Smooth muscle cell of the pulmonary artery (primary cell): ENCODE results near the gene WNK3. TPM values are rescaled to one million over a fixed set of nuclear protein-coding genes. Genes with fewer than 3 reads are reported as not detected.

Experiments
- total RNA-seq: library from RNA; depleted of rRNA; stranded (reverse); fragments of >200 nt; gene quantifications from 2 replicates; pipeline ENCODE4 v1.2.3, GENCODE V29; 2014

Gene WNK3
- total RNA-seq: 0.86 and 1.5 TPM in 2 replicates

DNA sequence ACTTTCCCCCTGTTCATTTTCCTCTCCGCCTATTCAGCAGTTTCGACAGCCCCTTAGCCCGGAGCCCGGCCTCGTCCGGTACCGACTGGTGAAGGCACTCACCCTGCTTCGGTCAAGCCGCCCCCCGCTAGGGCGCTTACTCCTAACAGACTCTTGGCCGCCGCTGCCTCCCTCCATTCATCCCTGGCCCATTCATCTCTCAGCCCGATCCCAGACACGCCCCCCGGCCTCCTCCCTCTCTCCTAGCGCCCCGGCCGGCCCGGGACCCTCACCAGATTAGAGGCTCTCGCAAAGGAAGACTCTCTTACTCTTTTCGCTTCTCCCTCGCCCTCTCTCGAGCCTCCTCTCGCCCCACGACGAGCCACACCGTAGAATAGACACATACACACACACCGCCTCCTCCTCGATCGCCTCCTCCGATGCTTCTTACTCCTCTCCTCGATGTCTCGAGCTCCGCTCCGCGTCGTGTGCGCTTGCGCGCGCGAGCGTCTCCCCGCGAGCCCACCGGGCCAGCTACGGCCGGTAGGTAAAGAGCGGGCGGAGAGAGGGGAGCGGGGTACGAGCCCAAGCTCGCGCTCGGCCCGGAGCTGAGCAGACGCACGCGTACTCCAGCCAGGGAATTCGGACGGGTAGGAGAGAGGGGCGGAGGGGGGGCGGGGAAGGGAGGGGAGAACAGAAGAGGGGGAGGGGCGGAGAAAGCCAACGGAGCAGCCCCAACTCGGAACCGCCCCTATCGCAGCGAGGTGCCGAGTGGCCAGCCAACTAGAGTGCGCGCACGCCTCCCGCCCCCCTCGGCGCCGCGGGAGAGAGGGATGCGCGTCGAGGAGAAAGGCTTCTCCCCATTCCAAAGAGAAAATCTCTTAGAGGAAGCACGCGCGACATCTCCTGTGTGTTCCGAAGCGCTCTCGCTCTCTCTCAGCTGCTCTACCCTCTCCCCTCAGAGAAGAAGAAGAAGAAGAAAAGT, at the start of gene WNK3:
WNK3 (minus strand) TSS at position 633 of the 964 bp plus-strand sequence.

DNA sequence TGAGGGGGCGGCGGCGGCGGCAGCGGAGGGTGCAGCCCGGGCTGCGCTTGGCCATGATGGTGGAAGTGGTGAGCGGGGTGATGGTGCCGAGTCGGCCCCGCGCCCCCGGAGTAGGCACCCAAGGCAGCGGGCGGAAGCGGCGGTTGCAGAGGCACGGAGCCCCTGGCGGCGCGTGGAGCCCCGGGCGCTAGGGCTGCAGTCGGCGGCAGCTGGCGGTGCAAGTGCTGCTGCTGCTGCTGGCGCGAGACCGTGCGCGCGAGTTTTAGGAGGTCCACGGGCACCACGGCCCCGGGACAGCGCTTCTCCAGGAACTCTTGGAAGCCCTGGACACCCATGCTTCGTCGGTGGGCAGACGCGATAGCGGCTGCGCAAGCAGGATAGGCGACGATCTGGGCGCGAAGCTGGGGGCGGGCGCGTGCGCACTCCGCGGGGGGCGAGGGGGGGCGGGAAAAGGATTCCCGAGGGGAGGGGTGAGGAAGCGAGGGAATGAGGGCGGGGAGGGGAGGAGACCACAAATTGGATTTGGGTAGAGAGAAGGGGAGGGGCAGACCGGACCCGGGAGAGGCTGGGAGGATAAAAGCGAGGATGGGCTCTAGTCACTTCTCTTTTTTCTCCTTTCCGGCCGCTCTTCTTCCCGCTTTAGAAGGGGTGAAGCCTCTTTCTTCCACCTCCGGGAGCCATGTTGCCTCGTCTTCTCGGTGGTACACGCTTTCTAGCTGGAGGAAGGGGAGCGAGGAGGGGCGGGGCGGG, 174.8 kb downstream of the WNK3 start, which contains the start of gene FAM120C:
FAM120C (minus strand) TSS at position 391 of the 750 bp plus-strand sequence; CDS start at position 335, 56 bp downstream.

Other genes with a start within 250 kb of the WNK3 start
- 6.7 and 8.3 TPM in 2 replicates for gene FAM120C, start 174.8 kb downstream of the WNK3 start, total RNA-seq
- 11.9 and 13.6 TPM in 2 replicates for gene TSR2, start 82.4 kb upstream of the WNK3 start, total RNA-seq
- 8.5 and 9.5 TPM in 2 replicates for gene FGD1, start 138.2 kb upstream of the WNK3 start, total RNA-seq
- 26.3 and 36.1 TPM in 2 replicates for gene GNL3L, start 172.2 kb upstream of the WNK3 start, total RNA-seq